ENCODE measurements around the gene AKR1B15. TPM values are rescaled to one million over a fixed set of nuclear protein-coding genes. Genes with fewer than 3 reads are reported as not detected.

Gene AKR1B15
- total and polyA plus RNA-seq, 2 experiments from 2014 or later = not detected

DNA sequence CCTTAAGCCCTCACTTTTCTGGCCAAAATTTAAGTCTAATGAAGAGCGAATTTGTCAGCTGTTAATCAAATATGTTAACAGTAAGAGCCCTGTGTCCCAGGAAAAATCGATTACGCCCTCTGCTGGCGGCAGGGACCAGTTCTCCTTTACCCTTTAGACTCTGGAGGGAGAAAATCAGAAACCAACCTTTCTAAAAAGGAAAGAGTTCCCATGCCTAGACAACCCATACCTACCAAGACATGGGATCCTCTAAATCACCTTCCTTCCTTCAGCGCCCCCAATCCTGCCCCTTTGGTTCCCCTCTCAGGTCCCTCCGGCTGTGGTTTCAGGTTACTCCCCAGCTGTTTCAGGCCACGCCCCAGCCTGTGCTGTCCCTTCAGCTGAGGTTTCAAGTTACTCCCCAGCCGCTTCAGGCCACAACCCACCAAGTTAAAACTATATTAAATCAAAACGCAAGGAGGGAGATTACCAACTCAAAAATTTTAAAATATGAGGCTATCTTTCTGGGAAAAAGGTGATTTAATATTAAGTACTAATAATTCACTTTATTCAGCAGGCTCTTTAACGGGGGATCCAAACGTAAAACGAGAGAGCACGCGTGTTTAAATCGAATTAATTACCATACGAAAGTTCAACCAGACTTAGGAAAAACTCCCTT lies 1.4 kb upstream of the AKR1B15 start:
- no peaks in the 10 kb centered on the region; the same call in 2 of the 3 replicates for H3K9me3 Mint-ChIP-seq

More for the DNA sequence above, 1.4 kb upstream of the AKR1B15 start:
- H3K9me2 ChIP-seq (ENCODE audit: insufficient read depth) = peaks cover 4% of the 10 kb centered on the region
- H3K4me1 ChIP-seq (ENCODE audit: insufficient read depth) = peaks cover 21% of the 10 kb centered on the region
- Mint-ChIP-seq H3K4me3 (peak overlapping the region; percentile 74), H3K27me3 (ENCODE audit: insufficient read depth, low read depth, poor library complexity) (peaks cover 7% of the 10 kb centered on the region), H3K36me3 (ENCODE audit: low read depth) (no peaks in the 10 kb centered on the region), H3K27ac (peak overlapping the region; percentile 91), H3K4me1 (peaks cover 35% of the 10 kb centered on the region)
- H2AFZ ChIP-seq = no peak overlapping the region
- no peaks in the 10 kb centered on the region for H3F3A ChIP-seq (replicated peaks; ENCODE audit: low read depth)
- no peaks in the 10 kb centered on the region for H3K27me3 ChIP-seq (ENCODE audit: insufficient read depth)
- H3K4me2 ChIP-seq = peak overlapping the region; percentile 70
- no peaks in the 10 kb centered on the region for H3K36me3 ChIP-seq (ENCODE audit: insufficient read depth)
- ATAC-seq (peak; percentile 95), DNase-seq (ENCODE audit: low spot score) (peak; percentile 94)
- peak overlapping the region; percentile 83 for H3K27ac ChIP-seq (ENCODE audit: low read depth)
- no peak for TF ChIP-seq EZH2 (IDR thresholded peaks at IDR 0.05; ENCODE audit: low read depth, unreplicated experiment)
- no peak for TF ChIP-seq EZH2phosphoT487 (IDR thresholded peaks at IDR 0.05; ENCODE audit: unreplicated experiment)
- no peak for TF ChIP-seq ZNF331 (CRISPR knock-in tag; IDR thresholded peaks at IDR 0.05; ENCODE audit: low read depth)
- 0 out of 2 replicates have a peak, but pooled peaks have one; percentile 33 for TF ChIP-seq POLR2AphosphoS5 (IDR thresholded peaks at IDR 0.05; ENCODE audit: low read depth)
- TF ChIP-seq, protein P1, sequence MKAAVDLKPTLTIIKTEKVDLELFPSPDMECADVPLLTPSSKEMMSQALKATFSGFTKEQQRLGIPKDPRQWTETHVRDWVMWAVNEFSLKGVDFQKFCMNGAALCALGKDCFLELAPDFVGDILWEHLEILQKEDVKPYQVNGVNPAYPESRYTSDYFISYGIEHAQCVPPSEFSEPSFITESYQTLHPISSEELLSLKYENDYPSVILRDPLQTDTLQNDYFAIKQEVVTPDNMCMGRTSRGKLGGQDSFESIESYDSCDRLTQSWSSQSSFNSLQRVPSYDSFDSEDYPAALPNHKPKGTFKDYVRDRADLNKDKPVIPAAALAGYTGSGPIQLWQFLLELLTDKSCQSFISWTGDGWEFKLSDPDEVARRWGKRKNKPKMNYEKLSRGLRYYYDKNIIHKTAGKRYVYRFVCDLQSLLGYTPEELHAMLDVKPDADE (IDR thresholded peaks at IDR 0.05) = no peak
- TF ChIP-seq, protein P2, sequence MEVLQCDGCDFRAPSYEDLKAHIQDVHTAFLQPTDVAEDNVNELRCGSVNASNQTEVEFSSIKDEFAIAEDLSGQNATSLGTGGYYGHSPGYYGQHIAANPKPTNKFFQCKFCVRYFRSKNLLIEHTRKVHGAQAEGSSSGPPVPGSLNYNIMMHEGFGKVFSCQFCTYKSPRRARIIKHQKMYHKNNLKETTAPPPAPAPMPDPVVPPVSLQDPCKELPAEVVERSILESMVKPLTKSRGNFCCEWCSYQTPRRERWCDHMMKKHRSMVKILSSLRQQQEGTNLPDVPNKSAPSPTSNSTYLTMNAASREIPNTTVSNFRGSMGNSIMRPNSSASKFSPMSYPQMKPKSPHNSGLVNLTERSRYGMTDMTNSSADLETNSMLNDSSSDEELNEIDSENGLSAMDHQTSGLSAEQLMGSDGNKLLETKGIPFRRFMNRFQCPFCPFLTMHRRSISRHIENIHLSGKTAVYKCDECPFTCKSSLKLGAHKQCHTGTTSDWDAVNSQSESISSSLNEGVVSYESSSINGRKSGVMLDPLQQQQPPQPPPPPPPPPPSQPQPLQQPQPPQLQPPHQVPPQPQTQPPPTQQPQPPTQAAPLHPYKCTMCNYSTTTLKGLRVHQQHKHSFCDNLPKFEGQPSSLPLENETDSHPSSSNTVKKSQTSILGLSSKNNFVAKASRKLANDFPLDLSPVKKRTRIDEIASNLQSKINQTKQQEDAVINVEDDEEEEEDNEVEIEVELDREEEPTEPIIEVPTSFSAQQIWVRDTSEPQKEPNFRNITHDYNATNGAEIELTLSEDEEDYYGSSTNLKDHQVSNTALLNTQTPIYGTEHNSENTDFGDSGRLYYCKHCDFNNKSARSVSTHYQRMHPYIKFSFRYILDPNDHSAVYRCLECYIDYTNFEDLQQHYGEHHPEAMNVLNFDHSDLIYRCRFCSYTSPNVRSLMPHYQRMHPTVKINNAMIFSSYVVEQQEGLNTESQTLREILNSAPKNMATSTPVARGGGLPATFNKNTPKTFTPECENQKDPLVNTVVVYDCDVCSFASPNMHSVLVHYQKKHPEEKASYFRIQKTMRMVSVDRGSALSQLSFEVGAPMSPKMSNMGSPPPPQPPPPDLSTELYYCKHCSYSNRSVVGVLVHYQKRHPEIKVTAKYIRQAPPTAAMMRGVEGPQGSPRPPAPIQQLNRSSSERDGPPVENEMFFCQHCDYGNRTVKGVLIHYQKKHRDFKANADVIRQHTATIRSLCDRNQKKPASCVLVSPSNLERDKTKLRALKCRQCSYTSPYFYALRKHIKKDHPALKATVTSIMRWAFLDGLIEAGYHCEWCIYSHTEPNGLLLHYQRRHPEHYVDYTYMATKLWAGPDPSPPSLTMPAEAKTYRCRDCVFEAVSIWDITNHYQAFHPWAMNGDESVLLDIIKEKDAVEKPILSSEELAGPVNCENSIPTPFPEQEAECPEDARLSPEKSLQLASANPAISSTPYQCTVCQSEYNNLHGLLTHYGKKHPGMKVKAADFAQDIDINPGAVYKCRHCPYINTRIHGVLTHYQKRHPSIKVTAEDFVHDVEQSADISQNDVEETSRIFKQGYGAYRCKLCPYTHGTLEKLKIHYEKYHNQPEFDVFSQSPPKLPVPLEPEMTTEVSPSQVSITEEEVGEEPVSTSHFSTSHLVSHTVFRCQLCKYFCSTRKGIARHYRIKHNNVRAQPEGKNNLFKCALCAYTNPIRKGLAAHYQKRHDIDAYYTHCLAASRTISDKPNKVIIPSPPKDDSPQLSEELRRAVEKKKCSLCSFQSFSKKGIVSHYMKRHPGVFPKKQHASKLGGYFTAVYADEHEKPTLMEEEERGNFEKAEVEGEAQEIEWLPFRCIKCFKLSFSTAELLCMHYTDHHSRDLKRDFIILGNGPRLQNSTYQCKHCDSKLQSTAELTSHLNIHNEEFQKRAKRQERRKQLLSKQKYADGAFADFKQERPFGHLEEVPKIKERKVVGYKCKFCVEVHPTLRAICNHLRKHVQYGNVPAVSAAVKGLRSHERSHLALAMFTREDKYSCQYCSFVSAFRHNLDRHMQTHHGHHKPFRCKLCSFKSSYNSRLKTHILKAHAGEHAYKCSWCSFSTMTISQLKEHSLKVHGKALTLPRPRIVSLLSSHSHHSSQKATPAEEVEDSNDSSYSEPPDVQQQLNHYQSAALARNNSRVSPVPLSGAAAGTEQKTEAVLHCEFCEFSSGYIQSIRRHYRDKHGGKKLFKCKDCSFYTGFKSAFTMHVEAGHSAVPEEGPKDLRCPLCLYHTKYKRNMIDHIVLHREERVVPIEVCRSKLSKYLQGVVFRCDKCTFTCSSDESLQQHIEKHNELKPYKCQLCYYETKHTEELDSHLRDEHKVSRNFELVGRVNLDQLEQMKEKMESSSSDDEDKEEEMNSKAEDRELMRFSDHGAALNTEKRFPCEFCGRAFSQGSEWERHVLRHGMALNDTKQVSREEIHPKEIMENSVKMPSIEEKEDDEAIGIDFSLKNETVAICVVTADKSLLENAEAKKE (CRISPR knock-in tag; IDR thresholded peaks at IDR 0.05) = peak; percentile 29; the same call in 1 of the 2 replicates
- TF ChIP-seq, protein P3, sequence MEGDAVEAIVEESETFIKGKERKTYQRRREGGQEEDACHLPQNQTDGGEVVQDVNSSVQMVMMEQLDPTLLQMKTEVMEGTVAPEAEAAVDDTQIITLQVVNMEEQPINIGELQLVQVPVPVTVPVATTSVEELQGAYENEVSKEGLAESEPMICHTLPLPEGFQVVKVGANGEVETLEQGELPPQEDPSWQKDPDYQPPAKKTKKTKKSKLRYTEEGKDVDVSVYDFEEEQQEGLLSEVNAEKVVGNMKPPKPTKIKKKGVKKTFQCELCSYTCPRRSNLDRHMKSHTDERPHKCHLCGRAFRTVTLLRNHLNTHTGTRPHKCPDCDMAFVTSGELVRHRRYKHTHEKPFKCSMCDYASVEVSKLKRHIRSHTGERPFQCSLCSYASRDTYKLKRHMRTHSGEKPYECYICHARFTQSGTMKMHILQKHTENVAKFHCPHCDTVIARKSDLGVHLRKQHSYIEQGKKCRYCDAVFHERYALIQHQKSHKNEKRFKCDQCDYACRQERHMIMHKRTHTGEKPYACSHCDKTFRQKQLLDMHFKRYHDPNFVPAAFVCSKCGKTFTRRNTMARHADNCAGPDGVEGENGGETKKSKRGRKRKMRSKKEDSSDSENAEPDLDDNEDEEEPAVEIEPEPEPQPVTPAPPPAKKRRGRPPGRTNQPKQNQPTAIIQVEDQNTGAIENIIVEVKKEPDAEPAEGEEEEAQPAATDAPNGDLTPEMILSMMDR (conservative IDR thresholded peaks at IDR 0.05; ENCODE audit: low read depth in 2 of 2) = peak; percentile 66 to 96
- TF ChIP-seq JUNB (IDR thresholded peaks at IDR 0.05; ENCODE audit: unreplicated experiment) = no peak
- TF ChIP-seq NANOG (IDR thresholded peaks at IDR 0.05; ENCODE audit: borderline replicate concordance) = no peak
- TF ChIP-seq, protein P4, sequence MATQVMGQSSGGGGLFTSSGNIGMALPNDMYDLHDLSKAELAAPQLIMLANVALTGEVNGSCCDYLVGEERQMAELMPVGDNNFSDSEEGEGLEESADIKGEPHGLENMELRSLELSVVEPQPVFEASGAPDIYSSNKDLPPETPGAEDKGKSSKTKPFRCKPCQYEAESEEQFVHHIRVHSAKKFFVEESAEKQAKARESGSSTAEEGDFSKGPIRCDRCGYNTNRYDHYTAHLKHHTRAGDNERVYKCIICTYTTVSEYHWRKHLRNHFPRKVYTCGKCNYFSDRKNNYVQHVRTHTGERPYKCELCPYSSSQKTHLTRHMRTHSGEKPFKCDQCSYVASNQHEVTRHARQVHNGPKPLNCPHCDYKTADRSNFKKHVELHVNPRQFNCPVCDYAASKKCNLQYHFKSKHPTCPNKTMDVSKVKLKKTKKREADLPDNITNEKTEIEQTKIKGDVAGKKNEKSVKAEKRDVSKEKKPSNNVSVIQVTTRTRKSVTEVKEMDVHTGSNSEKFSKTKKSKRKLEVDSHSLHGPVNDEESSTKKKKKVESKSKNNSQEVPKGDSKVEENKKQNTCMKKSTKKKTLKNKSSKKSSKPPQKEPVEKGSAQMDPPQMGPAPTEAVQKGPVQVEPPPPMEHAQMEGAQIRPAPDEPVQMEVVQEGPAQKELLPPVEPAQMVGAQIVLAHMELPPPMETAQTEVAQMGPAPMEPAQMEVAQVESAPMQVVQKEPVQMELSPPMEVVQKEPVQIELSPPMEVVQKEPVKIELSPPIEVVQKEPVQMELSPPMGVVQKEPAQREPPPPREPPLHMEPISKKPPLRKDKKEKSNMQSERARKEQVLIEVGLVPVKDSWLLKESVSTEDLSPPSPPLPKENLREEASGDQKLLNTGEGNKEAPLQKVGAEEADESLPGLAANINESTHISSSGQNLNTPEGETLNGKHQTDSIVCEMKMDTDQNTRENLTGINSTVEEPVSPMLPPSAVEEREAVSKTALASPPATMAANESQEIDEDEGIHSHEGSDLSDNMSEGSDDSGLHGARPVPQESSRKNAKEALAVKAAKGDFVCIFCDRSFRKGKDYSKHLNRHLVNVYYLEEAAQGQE (IDR thresholded peaks at IDR 0.05; ENCODE audit: unreplicated experiment) = no peak
- no peak for TF ChIP-seq STAT1 (IDR thresholded peaks at IDR 0.05; ENCODE audit: unreplicated experiment)
- H3K79me2 ChIP-seq (replicated peaks; ENCODE audit: insufficient read depth) = no peaks in the 10 kb centered on the region
- no peaks in the 10 kb centered on the region for H4K20me1 ChIP-seq (replicated peaks; ENCODE audit: insufficient read depth)
- H3K4me3 ChIP-seq = peak overlapping the region; percentile 52
